HCT116 (cell line): ENCODE data around the gene SLC25A41. TPM values are rescaled to one million over a fixed set of nuclear protein-coding genes. Genes with fewer than 3 reads are reported as not detected.

Source experiments
- ATAC-seq: fragments of 200-7000 bp; cut with Tn5 transposase; 2 replicates; pipeline ENCODE4 v1.9.1; 2020; ENCODE audit warnings: mild to moderate bottlenecking, moderate library complexity
- BruUV-seq: library from RNA; stranded (reverse); fragments of 400-500 nt; replicated peaks from 2 replicates; lab custom pipeline; 2021; lab: Mats Ljungman, UMichigan
- CTCF ChIA-PET: fragments of 300-600 bp; sonication (Branson Sonifier 250); formaldehyde crosslinking; loops from one replicate; lab custom pipeline; 2021; ENCODE audit warnings: antibody characterized with exemption; lab: Charles Lee
- POLR2A ChIA-PET: fragments of 300-600, 350-600 bp; sonication (Branson Sonifier 250); formaldehyde crosslinking; loops from one replicate; lab custom pipeline; 2021; ENCODE audit warnings: antibody characterized with exemption; lab: Charles Lee
- RAD21 ChIA-PET, 2 experiments: fragments of 300-600 bp; sonication (Branson Sonifier 250); formaldehyde crosslinking; loops; one replicate each; lab custom pipeline; 2023; ENCODE audit warnings: low total read pairs in 2 of 2; ENCODE audit not compliant: uncharacterized antibody in 2 of 2, unreplicated experiment in 2 of 2, low non-redundant PET in 1 of 2; lab: Charles Lee
- DNase-seq: peaks from one replicate; pipeline ENCODE4 v3.0.0-alpha.2; 2010; ENCODE audit warnings: low read depth, low spot score
- H2AFZ ChIP-seq: fragments of 200-600 bp; shearing (Covaris generic), sonication (generic); 2 replicates; pipeline ENCODE4 v1.6.1; 2017; ENCODE audit warnings: low read depth, mixed run types, mixed read lengths, antibody characterized with exemption, low read length; ENCODE audit not compliant: poor library complexity, severe bottlenecking
- H3K27ac ChIP-seq: 2 replicates; pipeline ENCODE4 v1.5.1; 2012; ENCODE audit warnings: low read depth, low read length
- H3K27me3 ChIP-seq: fragments of 200-600 bp; sonication (generic); 2 replicates; pipeline ENCODE4 v1.6.1; 2016; ENCODE audit warnings: mixed run types, low read length, mixed read lengths; ENCODE audit not compliant: insufficient read depth
- H3K36me3 ChIP-seq, 2 experiments: fragments of 200-500 bp in 1 of 2; fragments of 200-600 bp in 1 of 2; sonication (Bioruptor generic) in 1 of 2; sonication (generic) in 1 of 2; 2 replicates each; pipeline versions ENCODE4 v1.5.1 to v1.6.1; 2014 to 2016; ENCODE audit warnings: low read length in 2 of 2, inconsistent platforms in 1 of 2, mixed read lengths in 1 of 2, mixed run types in 1 of 2; ENCODE audit not compliant: insufficient read depth in 2 of 2, control insufficient read depth in 1 of 2
- H3K4me1 ChIP-seq, 2 experiments: fragments of 200-600 bp in 1 of 2; sonication (generic) in 1 of 2; 2 replicates each; pipeline versions ENCODE4 v1.5.1 to v1.6.1; 2012 to 2017; ENCODE audit warnings: low read length in 2 of 2, inconsistent platforms in 1 of 2, mild to moderate bottlenecking in 1 of 2, mixed read lengths in 1 of 2, mixed run types in 1 of 2, moderate library complexity in 1 of 2; ENCODE audit not compliant: insufficient read depth in 2 of 2, control insufficient read depth in 1 of 2
- H3K4me2 ChIP-seq: fragments of 200-600 bp; sonication (generic); 2 replicates; pipeline ENCODE4 v1.6.1; 2017; ENCODE audit warnings: mixed run types, low read length, mixed read lengths
- H3K4me3 ChIP-seq, 2 experiments: fragments of 200-600 bp in 1 of 2; sonication (generic) in 1 of 2; replicated peaks in 1 of 2; 2 replicates each; pipeline ENCODE4 v1.5.1; 2011 to 2016; ENCODE audit warnings: low read length in 2 of 2, control low read depth in 1 of 2, low read depth in 1 of 2, mild to moderate bottlenecking in 1 of 2, mixed read lengths in 1 of 2, mixed run types in 1 of 2
- H3K79me2 ChIP-seq: fragments of 200-600 bp; sonication (generic); 2 replicates; pipeline ENCODE4 v1.6.1; 2017; ENCODE audit warnings: mild to moderate bottlenecking, mixed run types, low read length, moderate library complexity, mixed read lengths; ENCODE audit not compliant: insufficient read depth
- H3K9ac ChIP-seq: fragments of 200-600 bp; sonication (generic); 2 replicates; pipeline ENCODE4 v1.6.1; 2016; ENCODE audit warnings: low read length, mixed read lengths
- H3K9me2 ChIP-seq: fragments of 200-600 bp; sonication (generic), shearing (Covaris generic); 2 replicates; pipeline ENCODE4 v1.6.1; 2017; ENCODE audit warnings: mixed run types, mild to moderate bottlenecking, moderate library complexity; ENCODE audit not compliant: insufficient read depth
- H3K9me3 ChIP-seq, 2 experiments: fragments of 200-500 bp in 1 of 2; fragments of 200-600 bp in 1 of 2; sonication (Bioruptor generic) in 1 of 2; sonication (generic) in 1 of 2; 2 replicates each; pipeline ENCODE4 v1.6.1; 2014 to 2017; ENCODE audit warnings: low read length in 2 of 2, mixed read lengths in 2 of 2, inconsistent platforms in 1 of 2, low read depth in 1 of 2, mild to moderate bottlenecking in 1 of 2, mixed run types in 1 of 2, moderate library complexity in 1 of 2; ENCODE audit not compliant: control insufficient read depth in 1 of 2, insufficient read depth in 1 of 2
- H4K20me1 ChIP-seq: fragments of 200-600 bp; sonication (generic), shearing (Covaris generic); 2 replicates; pipeline ENCODE4 v1.6.1; 2017; ENCODE audit warnings: mixed run types, mild to moderate bottlenecking, moderate library complexity; ENCODE audit not compliant: insufficient read depth
- MAX ChIP-seq: IDR thresholded peaks from 2 replicates; pipeline ENCODE4 v1.6.1; 2012
- POLR2A ChIP-seq: IDR thresholded peaks from 2 replicates; pipeline ENCODE4 v1.7.0; 2011; ENCODE audit warnings: borderline replicate concordance; ENCODE audit not compliant: insufficient read depth, insufficient read length; ENCODE audit errors: extremely low read depth
- POLR2AphosphoS5 ChIP-seq: IDR thresholded peaks from 2 replicates; pipeline ENCODE4 v1.6.1; 2011; ENCODE audit warnings: mild to moderate bottlenecking, low read depth, low read length, moderate library complexity
- REST ChIP-seq: IDR thresholded peaks from 2 replicates; pipeline ENCODE4 v1.6.1; 2012; ENCODE audit warnings: low read depth
- SIN3A ChIP-seq: IDR thresholded peaks from 2 replicates; pipeline ENCODE4 v1.6.1; 2012; ENCODE audit warnings: low read depth
- SP1 ChIP-seq: IDR thresholded peaks from 2 replicates; pipeline ENCODE4 v1.6.1; 2012; ENCODE audit warnings: low read depth
- ZFX ChIP-seq: fragments of 450-650 bp; IDR thresholded peaks from 2 replicates; pipeline ENCODE4 v1.6.1; 2017
- intact Hi-C: fragments of 100-400 bp; cut with micrococcal nuclease; formaldehyde crosslinking; loops from 2 replicates; pipeline ENCODE4 v1.10.0; 2022
- total RNA-seq: library from RNA; stranded (reverse); gene quantifications from one replicate; pipeline ENCODE4 v1.2.1, GENCODE V29; 2021; ENCODE audit not compliant: unreplicated experiment

The SLC25A41 gene
- total RNA-seq, 1 experiment from 2014 or later = 0.93 TPM

GRCh38 chr19:6460099-6460884 lies 26.7 kb upstream of the SLC25A41 start (continued):
- TF ChIP-seq MAX = peak; percentile 69
- peak; percentile 87 for TF ChIP-seq SP1
- TF ChIP-seq POLR2A = no peak
- TF ChIP-seq ZFX = no peak
- peak; percentile 12; the same call in 1 of the 2 replicates for TF ChIP-seq SIN3A

GRCh38 chr19:6459262-6460098 lies 25.9 kb upstream of the SLC25A41 start, which contains the start of gene SLC25A23:
Gene SLC25A23, minus strand, starts transcription at chr19:6459792. Its CDS starts 164 bp downstream, at chr19:6459628.
- Histone ChIP-seq H3K4me1 (peaks cover 18 to 35% of the 10 kb centered on the region in 2 experiments), H4K20me1 (no peaks in the 10 kb centered on the region), H2AFZ (peak within 1 kb of the TSS; percentile 44), H3K79me2 (peaks cover 5% of the 10 kb centered on the region; the same call in 1 of the 2 replicates), H3K27me3 (no peaks in the 10 kb centered on the region), H3K9ac (peak within 1 kb of the TSS; percentile 71), H3K9me3 (peaks cover 0 to 1% of the 10 kb centered on the region in 2 experiments; a peak in 2 of 4 replicates), H3K36me3 (peaks cover 6 to 10% of the 10 kb centered on the region in 2 experiments; a peak in 3 of 4 replicates), H3K4me2 (peak within 1 kb of the TSS; percentile 99), H3K27ac (peak within 1 kb of the TSS; percentile 62), H3K4me3 (peak within 1 kb of the TSS; percentile 66 to 88), H3K9me2 (no peaks in the 10 kb centered on the region)
- CTCF ChIA-PET = interaction anchor here (0.6 to 1.0 kb wide), 2 partner anchors 35 to 650 kb away, joined by 4 read pairs; partner anchors contain the start of gene KHSRP
- BruUV-seq = no TSS peak
- intact Hi-C loops = no loop called here
- POLR2A ChIA-PET = no interaction called here
- RAD21 ChIA-PET = interaction anchor here (0.6 to 0.7 kb wide), 2 partner anchors 57 to 124 kb away, joined by 3 to 4 read pairs; no protein-coding TSS in a partner anchor
- ATAC-seq (peak; percentile 64), DNase-seq (peak; percentile 61)
- TF ChIP-seq POLR2AphosphoS5 (peak; percentile 63), POLR2A (peak; percentile 25), REST (no peak)
